Islet precursor cell (in vitro differentiated cells): Measurements from ENCODE around the gene SLC12A2.

Source experiments
- DNase-seq: peaks from one replicate; pipeline ENCODE4 v3.0.0-alpha.2; 2018

Gene SLC12A2

DNA sequence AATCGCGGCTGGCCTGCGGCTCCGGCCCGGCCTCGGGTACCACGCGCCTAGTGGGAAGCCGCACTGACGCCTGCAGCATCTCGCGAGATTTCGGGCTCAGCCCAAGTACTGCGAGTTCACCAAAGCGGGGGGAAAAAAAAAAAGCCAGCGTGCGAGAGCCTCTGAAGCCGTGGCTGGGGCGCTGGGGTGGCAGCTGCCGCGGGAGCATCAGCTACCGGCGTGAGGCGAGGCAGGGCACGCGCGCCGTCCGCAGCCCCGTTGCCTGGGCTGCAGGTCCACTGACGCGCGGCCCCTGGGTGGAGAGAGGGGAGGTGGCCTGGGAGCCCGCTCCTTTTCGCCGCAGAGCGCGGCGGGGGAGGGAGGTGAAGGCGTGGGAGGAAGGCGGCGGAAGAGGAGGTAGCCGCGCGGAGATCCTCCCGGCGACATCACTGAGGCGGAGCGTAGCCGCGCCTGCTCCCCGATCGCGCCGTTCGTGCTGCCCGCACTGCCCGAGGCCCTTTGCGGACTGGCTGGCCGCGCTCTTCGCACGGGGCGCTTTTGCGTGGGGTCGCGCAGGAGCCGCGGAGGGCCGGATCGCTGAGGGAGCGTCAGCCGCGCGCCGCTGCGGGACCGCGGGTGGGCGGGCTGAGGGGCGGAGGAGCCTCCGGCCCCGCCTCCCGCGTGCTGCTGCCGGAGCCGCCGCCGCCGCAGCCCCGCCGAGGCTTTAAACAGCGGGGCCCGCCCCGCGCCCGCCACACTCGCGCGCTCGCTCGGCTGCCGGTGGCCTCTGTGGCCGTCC is at the start of gene SLC12A2:
Gene SLC12A2 (plus strand): TSS at position 734 of the 778 bp plus-strand sequence. CDS start 189 bp downstream, outside the sequence.
- peak; percentile 95 for DNase-seq

DNA sequence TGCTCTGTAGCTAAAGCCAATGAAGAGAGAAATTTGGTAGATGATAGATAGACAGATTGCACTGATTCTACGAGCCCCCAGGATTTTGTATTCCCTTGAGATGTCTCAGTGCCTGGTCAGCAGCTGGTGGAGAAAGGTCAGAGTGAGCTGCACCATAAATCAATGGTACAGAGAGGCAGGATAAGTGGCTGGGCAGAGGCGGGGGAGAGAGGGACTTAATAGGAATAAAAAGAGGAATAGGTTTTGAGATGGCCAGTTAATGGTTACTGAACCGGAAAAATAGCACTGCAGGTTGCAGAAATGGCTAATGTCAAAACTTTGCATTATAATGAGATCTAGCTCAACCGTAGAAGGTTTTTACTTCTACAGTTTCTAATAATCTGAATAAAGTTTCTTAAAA is 47.9 kb upstream of the SLC12A2 start:
- peak; percentile 64 for DNase-seq

DNA sequence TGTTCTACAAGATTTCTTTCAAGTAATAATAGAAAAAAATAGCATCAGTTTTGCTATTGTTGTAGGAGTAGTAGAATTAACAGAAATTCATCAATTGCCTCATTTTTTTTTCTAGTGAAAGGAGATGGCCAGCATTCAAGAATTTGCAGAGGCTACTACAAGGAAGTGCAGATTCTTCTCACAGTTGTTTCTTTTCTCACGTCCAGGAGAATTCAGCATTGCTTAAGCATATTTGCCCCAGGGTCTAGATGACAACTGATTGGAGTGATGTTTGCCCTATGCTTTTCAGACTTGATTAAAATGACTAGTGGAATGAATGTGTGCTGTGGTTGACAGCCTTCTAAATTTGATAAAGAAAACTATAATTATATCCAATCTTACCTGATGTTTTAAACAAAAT is 46.6 kb upstream of the SLC12A2 start:
- no peak for DNase-seq

- DNase-seq, result no peak
Measured at GRCh38 chr5:128038643-128039042, 44.9 kb upstream of the SLC12A2 start.

GRCh38 chr5:128040927-128041326 is 42.6 kb upstream of the SLC12A2 start:
- DNase-seq, result no peak

GRCh38 chr5:128052780-128053179 is 30.8 kb upstream of the SLC12A2 start:
- no peak for DNase-seq

- DNase-seq, result no peak
Measured at GRCh38 chr5:128053291-128053954, 30.1 kb upstream of the SLC12A2 start.

- DNase-seq, result no peak
Measured at GRCh38 chr5:128060644-128061385, 22.8 kb upstream of the SLC12A2 start.

GRCh38 chr5:128062172-128062746 is 21.3 kb upstream of the SLC12A2 start:
- no peak for DNase-seq

- no peak for DNase-seq
Measured at GRCh38 chr5:128074171-128074570, 9.4 kb upstream of the SLC12A2 start.

GRCh38 chr5:128074953-128075352 is 8.6 kb upstream of the SLC12A2 start:
- DNase-seq, result no peak

DNA sequence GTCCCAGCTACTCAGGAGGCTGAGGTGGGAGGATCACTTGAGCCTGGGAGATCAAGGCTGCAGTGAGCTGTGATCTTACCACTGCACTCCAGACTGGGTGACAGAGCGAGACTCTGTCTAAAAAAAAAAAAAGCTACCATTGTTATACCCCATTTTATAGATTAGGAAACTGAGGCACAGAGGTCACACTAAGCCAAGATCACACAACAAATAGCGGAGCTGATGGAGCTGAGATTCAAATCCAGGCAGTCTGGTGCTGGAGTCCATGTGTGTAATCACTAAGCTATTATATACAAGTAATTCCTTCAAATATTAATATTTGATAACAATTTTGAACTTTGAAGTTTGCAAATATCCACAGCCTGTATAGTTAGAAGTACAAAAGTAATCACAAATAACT is 6.0 kb upstream of the SLC12A2 start:
- DNase-seq, result no peak

DNA sequence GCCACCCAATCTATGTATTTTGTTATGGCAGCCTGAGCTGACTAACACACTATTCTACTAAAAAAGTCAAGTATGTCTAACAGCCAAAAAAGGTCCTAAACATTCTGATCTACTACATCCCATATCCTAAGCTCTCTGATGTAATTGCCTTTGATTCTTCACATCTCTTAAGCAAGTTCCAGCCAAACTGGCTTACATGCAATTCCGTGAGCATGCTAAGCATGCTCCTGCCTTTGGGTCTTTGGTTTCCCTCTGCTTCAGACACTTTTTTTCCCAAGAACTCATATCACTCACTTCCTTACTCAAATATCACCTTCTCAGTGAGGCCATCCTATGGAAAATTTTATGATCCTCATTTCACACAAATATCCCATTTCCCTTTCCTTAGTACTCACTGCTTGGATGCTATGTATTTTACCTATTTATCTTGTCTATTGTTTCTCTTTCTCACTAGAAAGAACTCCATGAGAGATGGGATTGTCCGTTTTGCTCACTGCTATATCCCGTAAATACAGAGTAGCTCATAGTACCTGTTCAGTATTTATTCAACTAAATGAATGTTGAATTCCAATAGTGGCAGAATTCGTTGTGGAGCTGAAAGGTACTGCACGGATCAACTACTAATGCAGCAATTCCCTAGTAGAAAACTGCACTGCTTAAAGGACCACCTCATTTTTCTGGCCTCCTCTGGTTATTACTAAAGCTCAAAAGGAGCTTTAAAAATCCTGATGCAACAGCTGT is 2.3 kb upstream of the SLC12A2 start:
- no peak for DNase-seq

GRCh38 chr5:128082551-128083032 is 974 bp upstream of the SLC12A2 start:
- no peak for DNase-seq

DNA sequence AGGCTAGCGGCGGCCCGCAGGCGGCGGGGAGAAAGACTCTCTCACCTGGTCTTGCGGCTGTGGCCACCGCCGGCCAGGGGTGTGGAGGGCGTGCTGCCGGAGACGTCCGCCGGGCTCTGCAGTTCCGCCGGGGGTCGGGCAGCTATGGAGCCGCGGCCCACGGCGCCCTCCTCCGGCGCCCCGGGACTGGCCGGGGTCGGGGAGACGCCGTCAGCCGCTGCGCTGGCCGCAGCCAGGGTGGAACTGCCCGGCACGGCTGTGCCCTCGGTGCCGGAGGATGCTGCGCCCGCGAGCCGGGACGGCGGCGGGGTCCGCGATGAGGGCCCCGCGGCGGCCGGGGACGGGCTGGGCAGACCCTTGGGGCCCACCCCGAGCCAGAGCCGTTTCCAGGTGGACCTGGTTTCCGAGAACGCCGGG is 253 bp downstream of the SLC12A2 start:
- DNase-seq, result no peak

GRCh38 chr5:128084228-128085167 is 932 bp downstream of the SLC12A2 start:
- peak; percentile 77 for DNase-seq

DNA sequence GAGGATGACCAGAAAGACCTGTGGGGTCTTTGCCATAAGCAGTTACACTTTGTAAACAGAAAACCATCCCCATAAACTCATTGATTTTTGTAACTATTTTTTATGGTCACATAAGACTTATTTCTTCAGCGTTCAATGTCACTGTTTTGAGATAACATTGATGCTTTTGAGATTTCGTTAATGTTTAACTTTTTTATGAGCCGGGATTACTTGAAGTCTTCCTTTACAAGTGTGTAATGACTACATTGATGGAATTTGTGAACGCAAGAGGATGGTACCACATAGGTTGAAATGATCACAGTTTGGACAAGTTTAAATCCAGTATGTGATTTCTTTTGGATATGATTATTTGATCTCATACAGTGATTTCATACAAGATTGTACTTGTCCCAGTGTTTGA is 1.8 kb downstream of the SLC12A2 start:
- DNase-seq, result no peak

DNA sequence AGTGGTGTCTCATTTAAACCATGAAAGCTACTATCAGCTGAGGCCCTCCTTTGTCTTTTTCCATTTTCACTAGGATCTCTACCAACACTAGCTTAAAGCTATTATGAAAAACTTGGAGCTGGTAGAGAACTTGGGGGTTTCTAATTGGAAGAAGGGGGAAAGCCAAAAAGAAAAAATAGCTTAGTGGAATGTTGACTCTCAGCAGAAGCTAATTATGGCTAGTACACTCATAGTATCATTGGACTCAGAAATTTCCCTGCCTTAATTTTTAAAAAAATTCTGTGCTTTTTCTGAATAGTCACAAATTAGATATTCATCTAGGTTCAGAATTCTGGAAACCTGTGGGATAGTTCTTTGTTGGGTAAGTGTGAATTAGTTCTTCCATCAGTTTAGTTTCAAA is 8.0 kb downstream of the SLC12A2 start:
- DNase-seq, result no peak

GRCh38 chr5:128092144-128092543 is 8.6 kb downstream of the SLC12A2 start:
- DNase-seq, result no peak

DNA sequence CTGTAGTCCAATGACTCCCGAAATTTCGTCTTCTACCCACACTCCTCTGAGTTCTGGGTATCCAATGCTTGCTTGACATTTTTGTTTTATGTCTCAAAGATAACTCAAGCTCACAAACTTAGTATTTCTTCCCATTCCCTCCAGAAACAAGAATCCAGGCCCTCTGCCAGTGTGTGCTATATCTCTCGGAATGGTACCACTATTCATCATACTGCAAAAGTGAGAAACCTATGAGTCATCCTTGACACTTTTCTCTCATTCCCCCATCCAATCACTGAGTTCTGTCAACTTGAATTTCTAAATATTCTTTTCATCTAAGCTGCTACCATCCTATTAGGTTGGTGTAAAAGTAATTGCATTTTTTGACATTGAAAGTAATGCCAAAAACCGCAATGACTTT is 9.8 kb downstream of the SLC12A2 start:
- DNase-seq, result no peak

DNA sequence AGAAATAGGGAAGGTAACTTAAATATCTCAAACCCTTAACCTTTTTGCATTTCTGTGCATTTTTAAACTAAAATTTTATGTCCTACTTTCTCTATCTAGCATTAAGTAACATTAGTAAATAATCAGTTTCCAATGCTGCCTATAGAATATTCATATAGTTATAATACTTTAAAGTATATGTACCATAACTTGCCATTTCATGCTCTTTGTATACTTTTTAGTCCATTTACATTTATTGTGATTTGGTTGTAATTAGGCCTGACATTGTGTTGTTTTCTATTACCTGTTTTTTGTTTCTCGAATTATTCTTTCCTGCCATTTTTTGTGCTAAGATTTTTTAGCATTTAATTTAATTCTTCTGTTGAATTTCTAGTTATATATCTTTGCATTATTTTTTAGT is 13.7 kb downstream of the SLC12A2 start:
- DNase-seq, result no peak
